ENCODE measurements around the gene SKIC2.

DNA sequence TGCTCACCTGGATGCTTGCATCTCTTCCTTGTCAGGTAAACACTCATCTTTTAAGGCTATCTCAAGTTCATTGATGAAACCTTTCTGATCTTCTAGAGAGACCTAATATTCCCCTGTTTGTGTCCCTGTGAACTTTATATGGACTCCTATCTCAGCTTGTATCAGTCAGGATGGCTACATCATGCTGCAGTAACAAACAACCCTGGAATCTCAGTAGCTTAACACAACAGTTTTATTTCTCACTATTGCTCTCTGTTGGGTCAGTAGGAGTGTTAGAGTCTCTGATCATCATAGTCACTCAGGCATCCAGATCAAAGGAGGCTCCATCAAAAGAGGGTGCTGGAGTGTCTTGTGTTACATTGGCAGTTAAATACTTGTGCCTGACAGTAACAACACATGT, 43.6 kb upstream of the SKIC2 start:
- TF ChIP-seq, protein P1, sequence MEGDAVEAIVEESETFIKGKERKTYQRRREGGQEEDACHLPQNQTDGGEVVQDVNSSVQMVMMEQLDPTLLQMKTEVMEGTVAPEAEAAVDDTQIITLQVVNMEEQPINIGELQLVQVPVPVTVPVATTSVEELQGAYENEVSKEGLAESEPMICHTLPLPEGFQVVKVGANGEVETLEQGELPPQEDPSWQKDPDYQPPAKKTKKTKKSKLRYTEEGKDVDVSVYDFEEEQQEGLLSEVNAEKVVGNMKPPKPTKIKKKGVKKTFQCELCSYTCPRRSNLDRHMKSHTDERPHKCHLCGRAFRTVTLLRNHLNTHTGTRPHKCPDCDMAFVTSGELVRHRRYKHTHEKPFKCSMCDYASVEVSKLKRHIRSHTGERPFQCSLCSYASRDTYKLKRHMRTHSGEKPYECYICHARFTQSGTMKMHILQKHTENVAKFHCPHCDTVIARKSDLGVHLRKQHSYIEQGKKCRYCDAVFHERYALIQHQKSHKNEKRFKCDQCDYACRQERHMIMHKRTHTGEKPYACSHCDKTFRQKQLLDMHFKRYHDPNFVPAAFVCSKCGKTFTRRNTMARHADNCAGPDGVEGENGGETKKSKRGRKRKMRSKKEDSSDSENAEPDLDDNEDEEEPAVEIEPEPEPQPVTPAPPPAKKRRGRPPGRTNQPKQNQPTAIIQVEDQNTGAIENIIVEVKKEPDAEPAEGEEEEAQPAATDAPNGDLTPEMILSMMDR (IDR thresholded peaks at IDR 0.05), result no peak
- no peak for TF ChIP-seq POLR2AphosphoS5 (IDR thresholded peaks at IDR 0.05)

All from prostate gland (tissue), 2 donors.